IPS-20b (cell line): ENCODE results near the gene SOD3.

Source experiments
- H3K27ac ChIP-seq: one replicate; pipeline ENCODE4 v1.5.1; 2013; ENCODE audit warnings: low read length
- H3K27me3 ChIP-seq: 2 replicates; pipeline ENCODE4 v1.6.1; 2013; ENCODE audit warnings: mild to moderate bottlenecking, low read length, inconsistent platforms; ENCODE audit not compliant: insufficient read depth
- H3K36me3 ChIP-seq: 2 replicates; pipeline ENCODE4 v1.6.1; 2013; ENCODE audit warnings: low read depth, mild to moderate bottlenecking, inconsistent platforms, low read length, moderate library complexity; ENCODE audit not compliant: insufficient read depth
- H3K4me1 ChIP-seq: 2 replicates; pipeline ENCODE4 v1.6.1; 2013; ENCODE audit warnings: mild to moderate bottlenecking, control low read depth, inconsistent platforms, low read length, moderate library complexity; ENCODE audit not compliant: insufficient read depth
- H3K4me3 ChIP-seq: 2 replicates; pipeline ENCODE4 v1.5.1; 2013; ENCODE audit warnings: mild to moderate bottlenecking, low read length, inconsistent platforms
- H3K9ac ChIP-seq: 2 replicates; pipeline ENCODE4 v1.6.1; 2013; ENCODE audit warnings: low read depth, mild to moderate bottlenecking, inconsistent platforms, low read length, moderate library complexity
- H3K9me3 ChIP-seq: 2 replicates; pipeline ENCODE4 v1.6.1; 2013; ENCODE audit warnings: mild to moderate bottlenecking, low read depth, low read length, inconsistent platforms; ENCODE audit not compliant: insufficient read depth

SOD3 gene

GRCh38 chr4:24806206-24806990 lies 11.0 kb downstream of the SOD3 start:
- Histone ChIP-seq H3K27ac (no peak overlapping the region), H3K27me3 (peaks cover 15% of the 10 kb centered on the region), H3K36me3 (no peaks in the 10 kb centered on the region)

GRCh38 chr4:24807611-24808010 lies 12.2 kb downstream of the SOD3 start:
- H3K27me3 ChIP-seq: peaks cover 3% of the 10 kb centered on the region; the same call in 1 of the 2 replicates
- H3K9ac ChIP-seq: no peak overlapping the region
- H3K9me3 ChIP-seq: no peaks in the 10 kb centered on the region
- no peak overlapping the region for H3K4me3 ChIP-seq
- peaks cover 15% of the 10 kb centered on the region; the same call in 1 of the 2 replicates for H3K4me1 ChIP-seq
- H3K36me3 ChIP-seq: no peaks in the 10 kb centered on the region
- H3K27ac ChIP-seq: no peak overlapping the region

More at GRCh38 chr4:24806206-24806990, 11.0 kb downstream of the SOD3 start:
- Histone ChIP-seq H3K9ac (no peak overlapping the region), H3K9me3 (no peaks in the 10 kb centered on the region), H3K4me1 (peaks cover 15% of the 10 kb centered on the region; the same call in 1 of the 2 replicates), H3K4me3 (no peak overlapping the region)

- Histone ChIP-seq H3K27ac (no peak overlapping the region), H3K9me3 (no peaks in the 10 kb centered on the region), H3K27me3 (no peaks in the 10 kb centered on the region), H3K9ac (no peak overlapping the region), H3K36me3 (no peaks in the 10 kb centered on the region), H3K4me3 (no peak overlapping the region), H3K4me1 (peaks cover 15% of the 10 kb centered on the region; the same call in 1 of the 2 replicates)
Observed at GRCh38 chr4:24808261-24808660, 12.9 kb downstream of the SOD3 start.

- no peak overlapping the region for H3K4me3 ChIP-seq
- no peaks in the 10 kb centered on the region for H3K27me3 ChIP-seq
- peaks cover 15% of the 10 kb centered on the region; the same call in 1 of the 2 replicates for H3K4me1 ChIP-seq
- H3K36me3 ChIP-seq: no peaks in the 10 kb centered on the region
- H3K9ac ChIP-seq: no peak overlapping the region
- no peaks in the 10 kb centered on the region for H3K9me3 ChIP-seq
- no peak overlapping the region for H3K27ac ChIP-seq
Observed at GRCh38 chr4:24808955-24809354, 13.6 kb downstream of the SOD3 start.

- Histone ChIP-seq H3K4me1 (peaks cover 15% of the 10 kb centered on the region; the same call in 1 of the 2 replicates), H3K27me3 (no peaks in the 10 kb centered on the region), H3K27ac (no peak overlapping the region), H3K9ac (no peak overlapping the region), H3K4me3 (no peak overlapping the region), H3K9me3 (no peaks in the 10 kb centered on the region), H3K36me3 (no peaks in the 10 kb centered on the region)
Observed at GRCh38 chr4:24809376-24809775, 14.0 kb downstream of the SOD3 start.

GRCh38 chr4:24809815-24810405 lies 14.5 kb downstream of the SOD3 start:
- Histone ChIP-seq H3K4me1 (peaks cover 15% of the 10 kb centered on the region; the same call in 1 of the 2 replicates), H3K27me3 (no peaks in the 10 kb centered on the region), H3K9ac (no peak overlapping the region), H3K27ac (no peak overlapping the region), H3K36me3 (no peaks in the 10 kb centered on the region), H3K4me3 (no peak overlapping the region), H3K9me3 (no peaks in the 10 kb centered on the region)

GRCh38 chr4:24810871-24811631 lies 15.7 kb downstream of the SOD3 start:
- H3K27me3 ChIP-seq: no peaks in the 10 kb centered on the region
- H3K27ac ChIP-seq: no peak overlapping the region
- no peaks in the 10 kb centered on the region for H3K36me3 ChIP-seq
- H3K4me3 ChIP-seq: no peak overlapping the region
- peaks cover 7% of the 10 kb centered on the region; the same call in 1 of the 2 replicates for H3K4me1 ChIP-seq
- H3K9me3 ChIP-seq: no peaks in the 10 kb centered on the region
- no peak overlapping the region for H3K9ac ChIP-seq

GRCh38 chr4:24813732-24814131 lies 18.4 kb downstream of the SOD3 start:
- peaks cover 7% of the 10 kb centered on the region; the same call in 1 of the 2 replicates for H3K4me1 ChIP-seq
- no peak overlapping the region for H3K4me3 ChIP-seq
- H3K27ac ChIP-seq: no peak overlapping the region
- H3K9ac ChIP-seq: no peak overlapping the region
- no peaks in the 10 kb centered on the region for H3K27me3 ChIP-seq
- H3K9me3 ChIP-seq: no peaks in the 10 kb centered on the region
- no peaks in the 10 kb centered on the region for H3K36me3 ChIP-seq

GRCh38 chr4:24816797-24817196 lies 21.4 kb downstream of the SOD3 start:
- Histone ChIP-seq H3K4me1 (no peaks in the 10 kb centered on the region), H3K27me3 (no peaks in the 10 kb centered on the region), H3K4me3 (no peak overlapping the region), H3K27ac (no peak overlapping the region), H3K36me3 (no peaks in the 10 kb centered on the region), H3K9ac (no peak overlapping the region), H3K9me3 (no peaks in the 10 kb centered on the region)

- Histone ChIP-seq H3K4me1 (no peaks in the 10 kb centered on the region), H3K9ac (no peak overlapping the region), H3K9me3 (no peaks in the 10 kb centered on the region), H3K36me3 (no peaks in the 10 kb centered on the region), H3K4me3 (no peak overlapping the region), H3K27me3 (no peaks in the 10 kb centered on the region), H3K27ac (no peak overlapping the region)
Observed at GRCh38 chr4:24820541-24820940, 25.2 kb downstream of the SOD3 start.

- H3K4me3 ChIP-seq: no peak overlapping the region
- no peaks in the 10 kb centered on the region for H3K4me1 ChIP-seq
Observed at GRCh38 chr4:24824720-24825119, 29.3 kb downstream of the SOD3 start.

More at GRCh38 chr4:24824720-24825119, 29.3 kb downstream of the SOD3 start:
- Histone ChIP-seq H3K9me3 (no peaks in the 10 kb centered on the region), H3K27me3 (no peaks in the 10 kb centered on the region), H3K9ac (no peak overlapping the region), H3K36me3 (no peaks in the 10 kb centered on the region), H3K27ac (no peak overlapping the region)
